Uterus (tissue), 2 donors: Measurements from ENCODE around the gene CHP1.

Experiments
- POLR2A ChIP-seq, 2 donors: fragments of 450-650 bp; IDR thresholded peaks; one replicate each; pipeline ENCODE4 v1.6.1; 2016; ENCODE audit warnings: antibody characterized with exemption in 2 of 2, mild to moderate bottlenecking in 1 of 2, moderate library complexity in 1 of 2
- TF ChIP-seq, protein P1 (sequence below), 4 experiments: fragments of 200-600 bp in 2 of 4; fragments of 450-650 bp in 2 of 4; sonication (generic) in 2 of 4; IDR thresholded peaks; one replicate each; pipeline ENCODE4 v1.5.1; 2016 to 2019; ENCODE audit warnings: antibody characterized with exemption in 4 of 4, mild to moderate bottlenecking in 2 of 4, moderate library complexity in 1 of 4

DNA sequence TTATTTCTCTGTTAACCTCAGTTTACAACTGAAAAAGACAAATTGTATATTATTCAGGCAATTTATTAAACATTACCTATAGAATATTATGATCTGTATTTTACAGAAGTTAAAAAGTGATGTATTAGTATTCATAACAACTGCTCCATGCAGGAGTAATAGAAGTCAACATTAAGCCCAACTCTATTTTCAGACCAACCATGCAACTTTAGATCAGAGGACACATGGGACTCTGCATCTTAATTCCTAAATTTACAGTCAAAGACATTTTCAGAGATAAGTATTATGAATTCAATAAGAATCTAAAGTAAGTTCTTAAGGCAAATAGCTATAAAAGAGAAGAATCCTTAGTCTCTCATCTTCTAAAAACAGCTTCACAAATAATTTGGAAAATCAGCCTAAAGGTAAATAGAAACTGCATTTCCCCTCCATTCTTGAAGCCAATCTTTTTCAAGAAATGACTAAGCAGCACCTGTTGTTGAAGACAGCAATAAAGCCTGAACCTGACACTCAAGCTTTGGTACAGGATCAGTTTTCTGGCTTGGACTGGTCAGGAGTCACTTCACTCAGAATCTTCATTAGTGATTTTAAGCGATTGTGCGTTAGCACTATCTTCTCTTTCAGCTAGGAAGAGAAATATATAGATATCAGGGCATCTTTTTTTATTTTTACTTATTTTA lies 78.3 kb downstream of the CHP1 start:
- TF ChIP-seq, protein P1, sequence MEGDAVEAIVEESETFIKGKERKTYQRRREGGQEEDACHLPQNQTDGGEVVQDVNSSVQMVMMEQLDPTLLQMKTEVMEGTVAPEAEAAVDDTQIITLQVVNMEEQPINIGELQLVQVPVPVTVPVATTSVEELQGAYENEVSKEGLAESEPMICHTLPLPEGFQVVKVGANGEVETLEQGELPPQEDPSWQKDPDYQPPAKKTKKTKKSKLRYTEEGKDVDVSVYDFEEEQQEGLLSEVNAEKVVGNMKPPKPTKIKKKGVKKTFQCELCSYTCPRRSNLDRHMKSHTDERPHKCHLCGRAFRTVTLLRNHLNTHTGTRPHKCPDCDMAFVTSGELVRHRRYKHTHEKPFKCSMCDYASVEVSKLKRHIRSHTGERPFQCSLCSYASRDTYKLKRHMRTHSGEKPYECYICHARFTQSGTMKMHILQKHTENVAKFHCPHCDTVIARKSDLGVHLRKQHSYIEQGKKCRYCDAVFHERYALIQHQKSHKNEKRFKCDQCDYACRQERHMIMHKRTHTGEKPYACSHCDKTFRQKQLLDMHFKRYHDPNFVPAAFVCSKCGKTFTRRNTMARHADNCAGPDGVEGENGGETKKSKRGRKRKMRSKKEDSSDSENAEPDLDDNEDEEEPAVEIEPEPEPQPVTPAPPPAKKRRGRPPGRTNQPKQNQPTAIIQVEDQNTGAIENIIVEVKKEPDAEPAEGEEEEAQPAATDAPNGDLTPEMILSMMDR (IDR thresholded peaks at IDR 0.05): no peak
- no peak for TF ChIP-seq POLR2A (IDR thresholded peaks at IDR 0.05)
